Body of pancreas (tissue), 4 donors: ENCODE results near the gene GNG12.

Experiments
- CTCF ChIP-seq, 7 experiments: fragments of 450-650 bp in 4 of 7; fragments of 200-600 bp in 3 of 7; sonication (generic) in 3 of 7; IDR thresholded peaks; one replicate each; pipeline ENCODE4 v1.5.1; 2016 to 2019; ENCODE audit warnings: antibody characterized with exemption in 7 of 7
- POLR2A ChIP-seq, 3 donors: fragments of 450-650 bp; IDR thresholded peaks; one replicate each; pipeline ENCODE4 v1.6.1; 2016; ENCODE audit warnings: antibody characterized with exemption in 3 of 3, mild to moderate bottlenecking in 2 of 3

GRCh38 chr1:67662884-67663283 lies 170.4 kb downstream of the GNG12 start:
- TF ChIP-seq CTCF (IDR thresholded peaks at IDR 0.05), result no peak
- no peak for TF ChIP-seq POLR2A (IDR thresholded peaks at IDR 0.05)
